ENCODE measurements around the gene PRPF40B.

Gene PRPF40B

DNA sequence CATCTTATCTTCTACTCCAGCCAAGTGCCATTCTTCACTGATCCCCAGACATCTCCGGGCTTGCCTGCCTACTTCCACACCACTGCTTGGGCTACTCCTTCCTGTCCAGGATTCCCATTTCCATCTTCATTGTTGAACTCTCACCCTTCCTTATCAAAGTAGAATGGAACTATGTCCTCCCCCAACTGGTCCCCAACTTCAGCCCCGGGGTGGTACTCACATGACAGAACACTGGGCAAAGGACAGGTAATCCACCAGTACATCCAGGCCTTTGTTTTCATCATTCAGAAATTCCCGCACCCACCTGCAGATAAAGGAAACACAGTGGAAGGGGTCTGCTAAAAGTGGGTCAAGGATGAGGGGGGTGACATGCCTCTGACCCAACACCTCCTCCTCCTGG, 38.4 kb downstream of the PRPF40B start:
- no peak for DNase-seq

DNA sequence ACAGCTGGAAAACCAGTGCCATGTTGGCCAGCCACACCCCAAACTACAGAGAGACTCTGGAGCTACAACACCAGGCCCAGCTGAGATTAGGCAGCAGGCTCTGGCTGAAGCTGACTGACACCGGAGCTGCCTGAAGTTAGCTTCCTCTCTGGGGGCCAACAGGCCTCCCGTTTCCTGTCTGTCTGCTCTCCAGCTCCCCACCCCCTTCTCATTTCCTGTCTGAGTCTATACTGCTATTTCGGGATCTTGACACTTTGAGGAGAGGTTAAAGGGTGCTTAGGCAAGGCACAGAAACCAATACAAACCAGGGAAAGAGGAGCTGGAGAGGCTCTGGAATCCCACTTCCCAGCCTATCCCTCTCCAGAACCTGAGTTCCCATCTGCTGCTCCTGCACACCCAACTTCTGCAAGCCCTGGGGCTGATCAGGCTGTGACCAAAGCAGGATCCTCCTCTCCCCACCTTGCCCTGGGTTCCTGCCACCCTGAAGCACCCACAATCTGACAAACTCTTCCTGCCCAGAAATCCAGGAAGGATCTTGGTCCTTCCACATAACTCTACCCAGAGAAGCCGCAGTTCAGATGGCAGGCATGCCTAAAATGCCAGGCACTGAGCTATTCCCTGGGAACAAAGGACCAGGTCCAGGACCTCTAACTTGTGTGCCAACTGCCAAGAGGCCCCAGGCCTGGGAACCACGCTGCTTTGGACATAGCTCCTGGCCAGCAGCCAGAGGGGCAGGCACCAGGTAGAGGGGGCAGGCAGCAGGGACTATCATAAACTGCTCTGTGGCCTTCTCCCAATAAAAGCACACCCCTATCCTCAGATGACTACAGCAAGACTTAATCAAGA, 39.9 kb downstream of the PRPF40B start:
- DNase-seq, result peak in 1 of 2 experiments; percentile 82

DNA sequence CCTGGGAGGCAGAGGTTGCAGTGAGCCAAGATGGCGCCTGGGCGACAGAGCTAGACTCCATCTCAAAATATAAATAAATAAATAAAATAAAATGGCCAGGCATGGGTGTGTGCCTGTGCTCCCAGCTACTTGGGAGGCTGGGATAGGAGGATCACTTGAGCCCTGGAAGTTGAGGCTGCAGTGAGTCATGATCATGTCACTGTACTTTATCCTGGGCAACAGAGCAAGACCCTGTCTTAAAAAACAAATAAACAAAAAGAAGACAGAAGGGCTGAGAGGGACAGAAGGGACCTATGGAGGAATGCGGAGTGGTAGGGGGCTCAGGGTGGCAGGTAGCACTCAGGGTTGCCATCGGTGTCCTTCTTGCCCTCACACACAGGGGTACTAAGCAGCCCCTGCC, 40.8 kb downstream of the PRPF40B start:
- no peak for DNase-seq

DNA sequence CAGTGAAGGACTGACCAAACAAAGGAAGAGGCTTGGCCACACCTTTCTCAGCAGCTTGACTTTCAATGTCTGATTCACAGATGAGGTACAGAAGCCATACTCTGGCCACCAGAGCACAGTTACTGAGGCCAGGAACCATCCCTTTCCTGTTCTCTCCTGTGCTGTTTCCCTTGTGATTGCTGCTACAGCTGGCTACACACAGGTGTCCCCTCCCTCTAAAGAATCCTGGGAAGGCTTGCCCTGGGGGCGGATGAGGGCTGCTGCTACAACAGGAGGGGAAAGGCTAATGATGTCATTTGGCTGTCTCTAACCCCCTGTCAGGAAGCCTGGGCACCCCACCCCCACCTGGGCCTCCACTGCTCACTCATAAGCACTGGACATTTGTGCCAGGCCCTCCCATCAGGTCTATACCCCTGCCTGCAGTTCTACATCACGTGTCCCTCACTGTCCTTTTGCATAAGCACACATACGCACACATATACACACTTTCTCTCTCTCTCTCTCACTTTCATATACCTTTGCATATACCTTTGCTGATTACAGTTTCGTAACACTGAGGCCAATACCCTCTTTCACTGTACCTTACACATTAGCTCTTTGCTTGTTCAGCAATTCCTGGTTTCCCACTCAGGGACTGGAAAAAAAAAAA, 41.4 kb downstream of the PRPF40B start:
- no peak for DNase-seq

DNA sequence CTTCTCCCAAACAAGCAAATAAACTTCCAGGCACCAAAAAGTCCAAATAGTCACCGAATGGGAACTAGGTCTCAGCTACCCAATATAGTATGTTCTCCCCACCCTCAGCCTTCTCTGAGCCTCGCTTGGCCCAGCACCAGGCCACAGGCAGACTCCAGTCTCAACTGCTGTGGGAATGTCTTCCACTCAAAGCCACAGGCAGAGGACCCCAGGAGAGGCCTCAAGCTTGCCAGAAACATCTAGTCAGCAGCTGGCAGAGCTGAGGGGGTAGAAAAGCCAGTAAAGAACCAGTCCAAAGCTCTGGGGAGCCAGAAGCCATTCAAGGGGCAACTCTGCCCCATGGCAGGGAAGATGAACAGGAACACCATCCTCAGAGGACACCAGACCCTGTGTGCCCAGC, 42.0 kb downstream of the PRPF40B start:
- no peak for DNase-seq

DNA sequence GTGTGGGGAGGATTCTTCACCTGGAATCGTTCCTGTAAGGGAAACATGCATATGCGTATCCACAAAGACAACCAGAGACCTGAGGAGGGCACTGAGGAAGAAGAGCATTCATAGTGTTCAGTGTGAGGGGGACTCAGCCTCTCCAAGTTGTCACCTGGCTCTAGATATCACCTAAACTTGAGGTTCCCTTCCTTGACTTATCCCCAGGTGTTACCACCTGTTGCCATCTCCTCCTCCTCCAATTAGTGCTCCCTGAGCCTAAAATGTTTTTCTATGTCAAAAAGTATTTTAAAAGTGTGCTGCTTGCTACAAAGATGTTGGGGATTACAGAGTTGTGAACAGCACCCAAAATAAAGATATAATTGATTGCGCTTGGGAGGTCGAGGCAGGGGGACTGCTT, 42.8 kb downstream of the PRPF40B start:
- no peak for DNase-seq

DNA sequence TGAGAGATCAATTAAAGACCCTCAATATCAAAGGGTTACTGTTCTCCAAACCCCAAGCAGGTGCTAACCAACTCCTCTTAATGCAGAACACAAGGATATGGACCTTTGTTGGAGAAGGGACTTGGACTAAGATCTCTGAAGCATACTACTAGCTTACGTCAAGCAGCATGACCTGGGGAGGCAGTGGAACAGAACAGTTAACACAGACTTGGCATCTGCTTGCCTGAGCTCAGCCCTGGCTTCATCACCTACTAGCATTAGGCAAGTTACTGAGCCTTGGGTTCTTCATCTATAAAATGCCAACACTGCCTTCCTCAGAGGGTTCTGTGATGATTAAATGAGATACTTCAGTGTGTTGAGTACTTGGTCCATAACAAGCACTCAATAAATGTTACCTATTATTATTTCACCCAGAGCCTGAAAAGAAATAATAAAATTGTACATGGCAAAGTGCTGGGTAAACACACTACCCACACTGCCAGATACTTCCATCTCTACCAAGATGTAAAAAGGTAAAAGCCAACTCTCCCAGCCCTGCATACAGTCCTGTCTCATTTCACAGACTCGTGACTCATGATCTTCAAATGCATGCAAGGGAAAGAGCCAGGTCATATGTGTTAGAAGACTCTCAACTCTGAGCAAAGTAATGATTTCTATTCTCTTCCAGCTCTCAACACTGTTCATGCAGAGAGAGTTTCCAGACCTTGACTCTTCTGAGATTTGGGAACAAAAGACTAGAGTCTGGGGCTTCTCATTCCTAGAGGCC, 44.1 kb downstream of the PRPF40B start:
- DNase-seq, result no peak

DNA sequence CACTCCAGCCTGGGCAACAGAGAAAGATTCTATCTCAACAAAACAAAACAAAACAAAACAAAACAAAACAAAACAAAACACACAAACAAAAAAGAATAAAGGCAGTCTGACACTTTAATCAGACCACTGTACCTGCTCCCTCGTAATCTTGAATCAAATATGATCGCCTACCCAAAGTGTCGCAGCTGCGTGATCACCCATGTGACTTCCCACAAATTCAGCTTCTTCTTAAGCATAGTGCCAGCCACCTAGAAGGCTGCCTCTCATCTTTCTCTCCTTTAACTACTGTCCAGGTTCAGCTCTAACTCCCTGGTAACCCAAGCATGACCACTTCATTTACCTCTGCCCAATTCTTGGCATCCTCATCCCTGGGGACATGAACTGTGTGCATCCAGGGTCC, 46.4 kb downstream of the PRPF40B start:
- no peak for DNase-seq

DNA sequence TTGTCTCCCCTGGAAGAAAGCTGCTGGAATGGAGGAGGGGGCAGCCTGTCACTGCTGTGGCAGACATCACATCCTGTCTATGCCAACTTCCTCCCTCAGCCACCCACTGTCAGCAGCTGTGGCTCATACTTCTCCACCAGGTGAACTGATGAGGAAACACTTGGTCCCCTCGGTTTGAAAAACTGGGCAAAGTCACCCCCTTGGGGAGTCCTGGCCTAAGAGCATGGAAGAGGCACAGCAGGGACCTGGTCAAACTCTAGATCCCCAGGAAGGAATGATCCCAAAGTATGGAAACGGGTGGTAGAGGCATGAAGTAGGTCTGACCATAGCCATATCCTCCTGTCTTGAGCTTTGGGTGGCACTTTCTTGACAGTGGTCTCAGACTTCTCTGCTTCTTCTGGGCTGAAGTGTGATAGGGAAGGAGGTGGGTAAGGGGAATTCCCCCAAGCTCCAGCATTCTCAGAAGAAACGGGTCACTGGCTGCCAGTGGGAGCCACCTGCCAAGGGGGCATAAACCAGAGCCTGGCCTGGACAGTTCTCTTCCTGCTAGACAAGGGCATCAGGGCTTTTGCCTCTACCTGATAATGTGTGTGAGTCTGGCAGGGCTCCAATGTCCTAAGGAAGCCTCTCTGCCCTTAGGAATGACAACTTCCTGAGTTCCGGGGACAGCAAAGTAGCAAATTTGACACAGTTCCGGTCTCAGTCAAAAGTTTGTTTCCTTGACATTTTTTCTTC, 47.8 kb downstream of the PRPF40B start:
- DNase-seq, result no peak

DNA sequence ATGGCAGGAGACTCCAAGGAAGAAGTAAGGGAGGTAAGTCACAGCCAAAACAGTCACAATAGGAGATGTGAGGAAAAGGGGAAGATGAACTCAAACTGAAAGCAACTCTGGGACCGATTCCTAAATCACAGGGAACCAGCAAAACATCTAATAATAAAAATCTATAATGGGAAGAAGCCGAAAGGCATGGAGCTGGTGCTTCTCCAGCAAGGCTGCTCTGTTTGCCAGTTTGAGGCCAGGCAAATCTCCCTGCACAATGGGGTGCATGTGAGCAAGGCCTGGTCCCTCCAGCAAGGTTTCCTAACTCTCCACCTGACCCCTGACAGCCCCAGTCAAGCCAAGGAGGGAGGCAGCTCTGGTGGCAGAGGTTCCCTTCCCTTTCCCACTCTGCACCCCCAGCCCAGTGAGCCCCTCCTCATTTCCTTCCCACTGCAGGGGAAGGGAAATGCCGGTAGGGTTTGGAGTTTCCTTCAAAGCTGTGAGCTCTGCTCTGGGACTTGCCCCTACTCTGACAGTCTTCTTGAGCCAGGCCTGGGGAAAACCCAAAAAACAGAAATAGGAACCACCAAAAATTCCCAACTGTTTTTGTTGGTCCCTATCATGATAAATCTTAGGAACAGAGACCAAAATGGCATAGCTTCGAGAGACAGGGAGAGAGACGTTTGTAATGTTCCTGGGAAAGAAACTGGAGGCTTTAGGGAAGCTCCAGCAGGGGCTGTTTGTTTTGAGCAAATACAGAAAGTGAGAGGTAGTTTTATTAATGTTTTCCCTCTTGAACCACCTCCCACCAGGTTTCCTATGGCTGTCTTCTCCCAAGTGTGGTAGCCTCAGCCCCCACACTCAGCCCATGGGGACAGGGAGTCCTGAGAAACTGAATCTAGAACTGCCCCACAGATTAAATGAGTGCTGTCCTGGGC, 49.2 kb downstream of the PRPF40B start:
- no peak for DNase-seq

DNA sequence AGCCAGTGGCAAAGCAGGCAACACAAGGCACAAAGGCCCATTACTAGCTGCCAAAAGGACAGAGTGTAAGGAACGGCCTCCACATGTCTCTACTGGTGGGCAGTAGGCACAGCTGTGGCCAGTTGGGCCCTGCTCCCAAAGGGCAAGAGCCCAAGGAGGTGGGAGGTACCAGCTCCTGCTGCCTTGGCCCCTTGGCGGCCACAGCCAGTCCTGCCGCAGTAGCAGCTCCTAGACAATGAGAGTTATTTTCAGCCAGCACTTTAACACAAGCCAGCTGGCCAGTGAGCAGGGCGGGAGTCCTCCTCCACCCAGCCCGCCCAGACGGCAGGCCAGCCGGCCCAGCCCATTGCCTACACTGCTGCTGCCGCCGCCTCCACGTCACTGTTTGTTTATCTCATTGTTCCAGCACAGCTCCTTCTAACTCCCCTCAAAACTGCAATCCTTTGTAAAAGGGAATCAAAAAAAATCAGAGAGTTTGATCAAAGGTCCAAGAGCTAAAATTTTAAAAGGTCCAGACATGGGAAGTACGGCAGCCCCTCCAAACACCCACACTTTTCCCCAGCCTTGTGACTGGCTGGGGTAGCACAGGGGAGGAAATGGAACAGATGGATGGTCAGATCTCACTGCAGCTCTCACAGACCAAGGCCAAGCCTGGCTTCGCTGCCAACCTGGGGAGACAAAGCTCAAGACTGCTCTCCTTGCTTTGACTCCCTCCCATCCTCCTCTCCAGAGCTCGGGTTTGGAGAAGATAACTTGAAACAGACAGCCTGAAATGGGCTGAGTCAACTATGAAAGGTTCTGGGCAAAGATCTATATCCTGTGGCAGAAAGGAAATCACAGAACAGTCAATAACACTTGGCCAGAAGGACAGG, 50.3 kb downstream of the PRPF40B start:
- DNase-seq, result no peak

DNA sequence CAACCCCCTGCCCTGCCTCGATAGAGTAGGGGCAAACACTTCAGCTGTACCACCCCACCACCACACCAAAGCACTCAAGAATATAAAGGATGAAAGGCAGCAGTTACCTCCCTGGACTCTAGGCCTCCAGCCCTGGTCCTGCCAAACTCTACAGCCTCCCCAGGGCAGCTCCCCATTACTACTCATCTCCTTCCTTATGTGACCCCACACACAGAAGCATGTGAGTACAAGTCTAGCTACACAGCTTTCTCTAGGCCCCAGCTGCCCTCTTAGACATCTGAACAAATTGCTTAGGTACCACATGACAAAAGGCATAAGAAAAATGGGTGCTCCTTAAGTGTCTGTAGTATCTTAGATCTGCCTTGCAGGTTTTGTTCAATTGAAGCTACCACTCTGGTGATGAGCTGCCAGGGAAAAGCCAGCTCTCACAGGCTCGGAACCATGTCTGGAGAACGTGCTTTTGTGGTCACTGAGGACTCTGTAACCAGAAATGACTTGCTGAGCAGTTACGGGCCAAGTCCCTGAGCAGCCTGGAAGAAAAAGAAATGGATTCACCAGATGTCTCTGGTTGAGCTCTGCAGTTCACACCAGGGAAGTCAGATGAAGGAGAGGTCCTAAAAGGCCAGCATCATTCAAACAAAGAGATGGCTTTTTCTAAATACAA, 51.1 kb downstream of the PRPF40B start:
- no peak for DNase-seq

DNA sequence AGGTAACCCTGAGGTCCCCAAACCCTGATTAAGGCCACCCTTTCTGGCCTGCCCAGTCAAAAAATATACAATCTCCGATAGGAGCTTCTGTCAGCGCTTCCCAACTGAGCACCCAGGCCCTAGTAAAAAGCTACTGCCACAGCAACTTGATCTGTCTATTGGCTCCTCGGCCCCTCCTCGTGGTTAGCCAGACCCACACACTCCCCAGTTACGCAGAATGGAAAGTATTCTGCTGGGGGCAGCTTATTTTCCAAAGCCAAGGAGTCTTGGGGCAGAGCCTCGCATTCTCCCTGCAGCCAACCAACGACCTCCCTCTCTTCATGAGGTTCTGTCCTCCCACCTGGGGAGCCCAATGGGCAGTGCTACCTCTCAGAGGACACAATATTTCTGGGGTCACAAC, 51.8 kb downstream of the PRPF40B start:
- no peak for DNase-seq

DNA sequence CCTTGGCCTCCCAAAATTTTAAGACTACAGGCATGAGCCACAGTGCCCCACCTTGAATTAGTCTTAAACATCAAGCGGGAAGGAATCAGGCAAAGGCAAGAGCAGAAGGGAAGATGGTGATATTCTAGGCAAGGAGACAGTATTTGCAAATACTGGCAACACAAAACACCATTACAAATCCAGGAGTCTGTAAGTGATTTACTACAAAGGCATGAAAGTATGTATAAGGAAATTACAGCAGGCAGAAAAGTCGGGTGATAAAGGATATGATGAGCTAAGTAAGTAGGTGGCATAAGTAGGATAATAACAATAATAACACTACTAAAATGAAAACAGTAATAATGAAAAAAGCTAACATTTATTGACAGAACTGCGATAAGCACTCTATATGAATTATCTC, 55.4 kb downstream of the PRPF40B start:
- DNase-seq, result no peak

DNA sequence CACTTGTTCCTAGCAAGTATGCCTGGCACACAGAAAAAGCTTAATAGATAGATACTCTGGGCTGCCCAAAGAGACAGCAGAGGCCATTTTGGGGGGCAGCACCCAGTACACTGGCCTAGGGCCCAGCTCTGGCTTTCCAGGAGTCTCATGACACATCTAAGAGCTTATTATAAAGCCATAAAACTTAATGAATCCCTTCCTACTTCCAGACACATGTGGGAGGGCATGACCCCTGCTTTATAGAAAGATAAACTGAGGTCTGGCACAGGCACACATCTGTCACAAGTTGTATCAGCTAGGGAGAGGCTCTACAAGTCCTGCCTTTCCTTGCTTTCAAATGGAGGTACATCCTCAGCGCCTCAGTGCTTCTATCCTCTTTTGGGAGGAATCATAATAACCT, 56.7 kb downstream of the PRPF40B start:
- DNase-seq, result no peak

DNA sequence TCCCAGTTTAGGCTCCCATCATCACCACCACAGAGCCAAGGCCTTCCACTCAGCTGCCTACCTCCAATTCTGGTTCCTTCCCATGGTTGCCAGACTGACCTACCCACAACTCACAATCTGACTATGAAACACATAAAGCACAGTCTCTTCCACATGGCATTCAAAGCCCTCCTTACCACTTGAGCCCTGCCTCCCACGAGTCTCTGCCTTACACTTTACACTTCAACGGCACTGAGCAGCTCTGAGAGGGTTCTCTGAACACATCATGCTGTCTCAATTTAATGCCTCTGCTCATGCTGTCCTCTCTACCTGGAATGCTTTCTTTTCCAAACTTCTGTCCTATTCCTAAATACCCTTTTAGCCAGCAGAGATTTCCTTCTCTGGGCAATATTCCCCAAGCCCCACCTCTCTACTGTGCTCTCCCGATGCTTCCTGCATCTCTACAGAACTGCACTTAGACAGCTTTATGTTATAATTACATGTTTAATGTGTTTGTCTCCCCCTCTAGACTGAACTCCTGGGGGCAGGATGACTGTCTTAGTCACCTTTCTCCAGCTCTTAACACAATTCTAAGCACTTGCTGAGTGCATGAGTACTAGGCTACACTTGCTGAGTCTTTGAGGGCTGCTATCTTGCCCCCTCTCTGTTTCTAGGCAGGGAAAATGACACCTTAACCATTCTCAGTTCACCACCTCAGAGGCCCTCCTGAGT, 60.4 kb downstream of the PRPF40B start:
- no peak for DNase-seq

DNA sequence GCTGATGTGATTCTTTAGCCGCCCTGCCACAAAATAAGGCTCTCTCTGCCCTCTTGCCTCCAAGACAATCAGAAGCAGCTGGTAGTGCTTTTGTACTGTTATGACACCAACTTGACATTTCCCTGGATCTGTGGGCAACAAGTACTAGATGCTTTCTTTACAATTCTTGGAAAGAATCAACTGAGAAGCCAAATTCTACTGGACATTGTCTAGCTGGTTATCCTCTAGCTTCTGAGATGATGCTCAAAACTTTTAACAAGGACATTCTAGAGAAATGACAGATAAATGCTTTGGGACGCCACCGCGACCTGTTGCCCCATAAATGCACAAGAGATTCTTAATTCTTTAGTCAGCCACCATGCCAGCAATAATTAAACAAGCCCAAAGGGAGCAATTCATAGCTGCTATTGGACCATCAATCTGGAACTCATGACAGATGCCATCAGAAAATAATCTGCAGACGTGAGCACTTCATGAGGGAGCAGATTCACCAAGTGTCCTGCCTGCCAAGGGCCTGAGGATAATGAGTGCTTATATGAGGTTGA, 61.0 kb downstream of the PRPF40B start:
- no peak for DNase-seq

DNA sequence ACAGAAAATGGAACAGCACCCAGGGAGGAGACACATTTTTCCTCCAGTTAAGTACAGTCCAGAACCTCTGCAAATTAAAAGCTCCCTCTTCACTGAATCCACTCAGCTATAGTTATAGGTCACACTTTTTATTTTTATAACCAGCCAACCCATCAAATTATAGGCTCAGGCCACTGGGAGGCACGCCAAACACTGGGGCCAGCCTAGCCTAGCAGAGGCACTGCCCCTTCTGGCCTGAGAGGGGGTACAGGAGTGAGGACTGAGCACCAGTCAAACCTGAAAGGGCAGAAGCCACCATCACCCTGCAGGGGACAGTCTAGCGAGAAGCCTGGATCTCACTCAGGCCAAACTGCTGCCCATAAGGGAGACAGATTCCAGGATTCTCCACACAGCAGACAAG, 64.6 kb downstream of the PRPF40B start:
- DNase-seq, result no peak

DNA sequence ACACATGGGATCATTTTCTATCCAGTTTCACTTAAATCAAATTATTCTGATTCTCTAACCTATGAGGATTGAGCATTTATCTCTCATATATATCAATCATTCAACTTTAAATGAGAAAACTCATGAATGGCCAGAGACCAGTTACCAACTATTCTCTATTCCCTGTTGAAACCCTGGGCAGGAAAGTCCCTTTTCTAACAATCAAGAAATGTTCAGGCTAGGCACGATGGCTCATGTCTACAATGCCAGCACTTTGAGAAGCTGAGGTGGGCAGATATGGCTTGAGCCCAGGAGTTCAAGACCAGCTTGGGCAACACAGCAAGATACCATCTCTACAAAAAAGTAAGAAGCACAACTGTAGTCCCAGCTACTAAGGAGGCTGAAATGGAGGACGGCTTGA, 65.9 kb downstream of the PRPF40B start:
- no peak for DNase-seq
